HG02759 (cell line): ENCODE measurements around the gene LHB.

ENCODE experiments used
- ATAC-seq: cut with Tn5 transposase; IDR thresholded peaks from one replicate; pipeline ENCODE4 v1.9.1; 2021; ENCODE audit warnings: mild to moderate bottlenecking, moderate library complexity; ENCODE audit not compliant: unreplicated experiment

The LHB gene

DNA sequence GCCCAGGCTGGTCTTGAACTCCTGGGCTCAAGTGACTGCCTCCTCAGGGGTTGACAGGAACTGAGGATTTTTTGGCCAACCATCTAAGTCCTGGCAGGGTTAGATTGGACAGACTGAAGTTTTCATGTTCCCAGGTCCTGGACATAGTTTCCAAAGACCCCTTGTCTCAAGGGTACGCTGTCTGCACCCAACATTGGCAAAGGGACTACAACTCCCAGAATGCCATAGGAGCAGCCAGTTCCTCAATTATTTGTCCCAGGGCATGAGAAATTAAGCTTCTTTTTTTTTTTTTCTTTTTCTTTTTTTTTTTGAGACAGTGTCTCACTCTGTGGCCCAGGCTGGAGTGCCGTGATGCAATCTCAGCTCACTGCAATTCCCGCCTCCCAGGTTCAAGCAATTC lies 30.7 kb downstream of the LHB start:
- ATAC-seq = no peak

DNA sequence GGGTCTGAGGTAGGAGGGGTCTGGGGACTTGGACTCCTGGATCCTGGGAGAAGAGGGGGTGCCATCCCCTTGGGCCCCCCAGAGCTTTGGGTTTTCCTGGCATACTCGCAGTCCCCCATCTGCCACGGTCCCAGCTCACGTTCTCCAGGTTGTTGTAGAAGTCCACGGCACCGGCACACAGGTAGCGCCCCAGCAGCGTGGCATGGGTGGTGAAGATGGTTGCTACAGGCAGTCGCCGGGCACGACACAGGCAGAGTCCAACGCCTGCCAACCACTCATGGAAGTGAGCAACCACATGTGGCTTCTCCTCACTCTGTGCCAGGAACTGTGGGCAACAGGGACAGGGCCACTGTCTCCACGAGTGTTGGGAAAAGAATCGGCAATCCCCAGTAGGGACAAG lies 31.2 kb downstream of the LHB start:
- no peak for ATAC-seq

DNA sequence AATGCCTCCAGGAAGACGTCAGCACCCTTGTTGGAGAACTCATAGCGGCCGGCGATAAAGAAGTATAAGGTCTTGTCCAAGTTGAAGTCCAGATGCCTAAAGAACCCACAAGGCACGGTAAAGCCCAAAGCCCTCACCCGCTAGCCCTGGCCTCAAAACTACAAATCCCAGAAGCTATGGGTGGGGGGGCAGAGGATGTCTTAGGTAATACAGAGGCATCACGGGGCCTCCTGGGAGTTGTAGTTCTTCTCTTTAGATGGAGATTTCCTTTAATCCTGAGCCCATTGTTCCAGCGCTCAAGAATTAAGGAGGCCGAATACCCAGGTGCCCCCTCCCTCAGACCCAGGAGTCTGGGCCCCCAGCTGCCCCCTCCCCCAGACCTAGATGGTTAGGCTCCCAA lies 34.6 kb downstream of the LHB start:
- ATAC-seq = no peak

DNA sequence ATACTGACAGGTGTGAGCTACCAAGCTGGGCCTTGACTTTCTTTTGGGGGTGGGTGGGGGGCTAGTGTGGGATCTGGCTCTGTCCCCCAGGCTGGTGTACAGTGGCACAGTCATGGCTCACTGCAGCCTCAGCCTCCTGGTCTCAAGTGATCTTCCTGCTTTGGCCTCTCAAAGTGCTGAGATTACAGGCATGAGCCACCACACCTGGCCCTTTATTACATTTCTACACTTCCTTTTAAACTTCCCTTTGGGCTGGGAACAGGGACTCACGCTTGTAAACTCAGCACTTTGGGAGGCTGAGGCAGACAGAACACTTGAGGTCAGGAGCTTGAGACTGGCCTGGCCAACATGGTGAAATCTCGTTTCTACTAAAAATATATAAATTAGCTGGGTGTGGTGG lies 39.8 kb downstream of the LHB start:
- ATAC-seq = no peak

DNA sequence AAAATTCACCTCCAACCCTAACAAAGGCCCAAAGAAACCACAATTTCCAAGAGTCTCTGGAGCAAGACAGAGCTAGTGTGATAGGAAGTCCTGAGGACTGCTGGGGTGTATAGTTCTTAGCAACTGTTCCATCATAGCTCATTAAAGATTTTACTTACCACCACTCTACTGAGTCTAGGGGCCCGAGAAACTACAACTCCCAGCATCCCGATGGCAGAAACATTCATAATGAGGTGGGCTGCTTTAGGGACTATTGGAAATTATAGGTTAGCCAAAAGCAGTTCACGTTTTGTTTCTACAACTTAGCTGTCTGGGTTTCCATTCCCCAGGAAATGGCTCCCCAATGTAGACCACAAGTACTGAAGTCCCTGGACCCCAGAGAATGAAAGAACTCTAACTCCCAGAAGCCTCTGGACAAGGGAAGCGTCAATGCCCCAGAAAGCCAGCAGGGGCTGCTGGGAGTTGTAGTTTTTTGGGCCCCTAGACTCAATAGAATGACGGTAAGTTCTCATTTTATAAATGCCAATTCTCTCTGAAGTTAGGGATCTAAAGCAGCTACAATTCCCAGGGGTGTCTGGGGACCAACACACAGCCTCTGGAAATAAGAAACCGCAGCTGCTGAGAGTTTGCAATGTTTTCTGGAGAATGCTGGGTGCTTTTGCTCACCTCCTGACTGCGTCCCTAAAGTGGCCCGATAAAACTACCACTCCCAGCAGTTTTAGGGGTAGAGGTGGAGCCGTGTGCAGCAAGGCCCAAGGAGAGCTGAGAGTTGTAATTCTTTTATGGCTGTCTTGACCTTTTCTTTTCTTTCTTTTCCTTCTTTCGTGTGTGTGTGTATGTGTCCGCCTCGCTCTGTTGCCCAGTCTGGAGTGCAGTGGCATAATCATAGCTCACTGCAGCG lies 40.7 kb downstream of the LHB start:
- no peak for ATAC-seq

DNA sequence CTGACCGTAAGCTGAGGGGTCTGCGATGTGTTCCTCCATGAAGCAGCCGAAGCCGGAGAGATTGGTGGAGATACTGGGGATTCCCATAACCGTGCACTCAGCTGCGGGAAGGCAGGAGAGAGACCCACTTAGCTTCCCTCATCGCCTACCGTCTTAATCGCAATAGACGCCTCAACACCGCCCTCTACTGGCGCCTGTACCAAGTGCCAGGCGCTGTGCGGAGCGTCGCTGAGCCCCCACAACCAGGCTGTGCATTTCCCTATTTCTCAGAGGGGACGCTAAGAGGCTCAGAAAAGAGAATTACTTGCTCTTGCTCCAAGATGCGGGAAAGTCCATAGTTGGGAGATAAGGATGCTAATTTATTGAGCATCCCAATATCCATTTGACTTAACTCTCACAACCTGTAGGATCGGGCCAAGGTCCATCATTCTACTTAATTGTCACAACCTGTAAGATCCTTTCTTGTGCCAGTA lies 45.9 kb downstream of the LHB start:
- ATAC-seq = no peak

DNA sequence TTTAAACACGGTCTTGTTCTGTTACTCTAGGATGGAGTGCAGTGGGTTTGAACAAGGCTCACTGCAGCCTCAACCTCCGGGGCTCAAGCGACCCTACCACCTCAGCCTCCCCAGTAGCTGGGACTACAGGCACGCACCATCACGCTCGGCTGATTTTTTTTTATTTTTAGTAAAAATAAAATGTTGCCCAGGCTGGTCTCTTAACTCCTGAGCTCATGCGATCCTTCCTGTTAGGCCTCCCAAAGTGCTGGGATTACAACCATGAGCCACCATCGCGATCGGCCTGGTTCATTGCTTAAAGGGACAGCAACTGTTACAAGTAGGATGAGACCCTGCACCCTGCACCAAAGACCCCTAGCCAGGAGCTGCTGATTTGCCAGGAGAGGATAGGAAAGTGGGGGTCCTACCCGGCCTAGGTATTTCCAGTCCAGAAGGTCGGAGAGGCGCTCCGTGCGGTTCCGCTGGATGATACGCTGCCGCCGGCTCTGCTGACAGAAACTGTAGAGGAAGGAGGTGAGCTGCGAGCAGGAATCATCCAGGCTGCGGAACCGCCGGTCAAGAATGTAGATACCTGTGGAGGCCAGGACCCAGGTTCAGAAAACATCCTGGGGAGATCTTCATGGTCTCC lies 46.6 kb downstream of the LHB start:
- ATAC-seq = no peak

DNA sequence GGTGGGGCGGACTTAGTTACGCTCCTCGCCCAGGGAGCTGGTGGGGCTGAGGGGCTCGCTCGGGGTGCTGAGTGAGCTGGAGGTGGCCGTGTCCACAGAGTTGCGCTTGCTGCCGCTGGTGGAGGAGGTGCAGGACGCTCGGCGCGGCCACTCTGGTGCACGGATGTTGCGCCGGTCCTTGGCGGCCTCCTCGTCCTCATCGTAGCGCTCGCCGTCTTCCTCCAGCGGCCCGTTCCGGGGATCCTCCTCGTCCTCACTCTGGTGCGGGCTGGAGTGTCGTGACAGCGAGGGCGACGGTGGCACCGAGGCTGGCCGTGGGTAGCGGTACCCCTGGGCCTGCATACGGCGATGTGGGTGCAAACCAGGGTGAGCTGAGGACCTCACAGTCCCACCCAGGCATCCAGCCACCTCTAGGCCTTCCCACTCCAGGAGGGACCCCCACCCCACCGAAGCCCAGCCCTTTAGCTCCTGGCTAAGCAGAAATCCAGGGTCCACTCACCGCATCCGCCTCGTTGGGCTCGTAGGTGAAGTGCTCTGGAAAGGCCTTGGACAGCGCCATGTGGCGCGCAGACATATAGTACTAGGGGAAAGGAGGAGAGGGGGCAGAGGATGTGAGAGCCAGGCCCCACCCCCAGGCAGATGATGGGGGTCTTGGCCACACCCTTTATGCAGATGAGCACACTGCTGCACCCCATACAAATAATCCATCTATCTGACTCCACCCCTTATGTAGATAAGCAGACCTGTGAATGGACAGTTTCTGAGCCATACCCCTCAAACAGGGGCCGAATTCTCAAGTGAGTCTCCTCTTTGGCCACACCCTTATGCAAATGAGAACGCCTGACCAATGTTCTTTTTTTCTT lies 47.4 kb downstream of the LHB start:
- ATAC-seq = no peak

DNA sequence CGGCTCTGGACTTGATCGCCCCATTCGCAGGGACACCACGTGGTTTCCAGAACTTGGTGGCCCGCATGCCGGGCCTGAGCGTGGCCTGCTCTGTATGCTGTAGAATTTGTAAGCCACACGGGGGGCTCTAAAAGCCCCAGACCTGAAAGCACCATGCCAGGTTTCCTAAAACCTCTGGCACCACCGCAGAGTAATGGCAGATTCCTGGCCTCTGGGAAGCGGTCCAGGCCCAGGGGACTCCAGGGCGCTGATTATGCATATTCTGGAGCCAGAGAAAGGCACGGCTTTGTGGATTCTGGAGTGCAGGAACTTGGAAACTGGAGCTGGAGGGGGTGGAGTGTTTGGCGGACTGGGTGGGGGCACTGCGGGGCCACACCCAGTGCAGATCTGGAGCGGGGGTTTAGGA lies 48.1 kb downstream of the LHB start:
- ATAC-seq = no peak

DNA sequence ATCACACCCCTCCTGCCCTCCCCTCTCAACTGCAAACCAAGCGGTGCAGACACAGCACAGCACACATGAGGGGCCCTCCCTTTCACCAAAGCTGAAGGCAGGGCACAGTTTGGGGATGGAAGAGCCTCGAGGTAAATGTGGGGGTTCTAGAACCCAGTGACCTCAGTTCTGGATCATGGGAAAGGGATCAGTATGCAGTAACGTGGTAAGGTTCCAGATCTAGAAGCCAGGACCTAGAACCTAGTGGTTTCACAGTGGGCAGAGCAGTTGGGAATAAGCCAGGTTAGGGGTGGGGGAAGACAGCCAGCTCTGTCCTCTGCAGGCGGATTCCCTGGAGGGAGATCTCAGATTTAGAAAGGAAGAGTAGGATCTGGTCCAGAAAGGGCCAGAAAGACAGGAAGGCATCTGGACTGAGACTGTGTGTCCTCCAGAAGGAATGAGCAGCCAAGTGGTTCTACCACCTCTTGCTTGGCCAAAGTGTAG lies 48.7 kb downstream of the LHB start:
- no peak for ATAC-seq

DNA sequence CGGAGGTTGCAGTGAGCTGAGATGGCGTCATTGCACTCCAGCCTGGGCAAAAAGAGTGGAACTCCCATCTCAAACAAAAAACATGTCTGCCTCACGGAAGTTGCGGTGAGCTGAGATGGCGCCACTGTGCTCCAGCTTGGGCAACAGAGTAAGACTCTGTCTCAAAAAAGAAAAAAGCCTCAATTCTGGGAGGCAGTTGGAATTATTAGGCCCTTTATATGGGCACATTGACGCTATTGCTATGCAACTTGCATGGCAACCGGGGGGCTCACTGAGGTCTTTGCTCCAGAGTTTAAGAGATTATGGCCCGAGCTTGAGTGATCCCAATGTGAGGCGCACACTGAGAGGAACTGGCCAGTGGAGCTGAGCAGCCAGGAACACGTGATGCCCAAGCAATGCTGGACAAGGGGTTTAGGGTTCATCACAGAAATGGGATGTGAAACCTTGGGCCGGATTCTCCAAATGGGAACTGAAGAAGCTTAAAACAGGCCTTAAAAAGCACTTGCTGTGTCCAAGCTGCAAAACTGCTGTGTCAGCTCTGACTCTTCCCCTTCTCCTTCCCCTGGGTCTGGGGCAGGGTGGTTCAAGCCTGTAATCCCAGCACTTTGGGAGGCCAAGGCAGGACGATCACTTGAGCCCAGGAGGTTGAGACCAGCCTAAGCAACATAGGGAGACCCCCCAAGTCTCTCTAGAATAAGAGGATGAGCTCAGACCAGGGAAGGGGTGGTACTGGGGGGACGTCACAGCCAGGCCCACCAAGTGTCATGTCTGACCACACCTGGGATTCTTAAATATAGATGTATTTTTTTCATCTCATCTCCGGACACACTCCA lies 49.3 kb downstream of the LHB start:
- no peak for ATAC-seq

DNA sequence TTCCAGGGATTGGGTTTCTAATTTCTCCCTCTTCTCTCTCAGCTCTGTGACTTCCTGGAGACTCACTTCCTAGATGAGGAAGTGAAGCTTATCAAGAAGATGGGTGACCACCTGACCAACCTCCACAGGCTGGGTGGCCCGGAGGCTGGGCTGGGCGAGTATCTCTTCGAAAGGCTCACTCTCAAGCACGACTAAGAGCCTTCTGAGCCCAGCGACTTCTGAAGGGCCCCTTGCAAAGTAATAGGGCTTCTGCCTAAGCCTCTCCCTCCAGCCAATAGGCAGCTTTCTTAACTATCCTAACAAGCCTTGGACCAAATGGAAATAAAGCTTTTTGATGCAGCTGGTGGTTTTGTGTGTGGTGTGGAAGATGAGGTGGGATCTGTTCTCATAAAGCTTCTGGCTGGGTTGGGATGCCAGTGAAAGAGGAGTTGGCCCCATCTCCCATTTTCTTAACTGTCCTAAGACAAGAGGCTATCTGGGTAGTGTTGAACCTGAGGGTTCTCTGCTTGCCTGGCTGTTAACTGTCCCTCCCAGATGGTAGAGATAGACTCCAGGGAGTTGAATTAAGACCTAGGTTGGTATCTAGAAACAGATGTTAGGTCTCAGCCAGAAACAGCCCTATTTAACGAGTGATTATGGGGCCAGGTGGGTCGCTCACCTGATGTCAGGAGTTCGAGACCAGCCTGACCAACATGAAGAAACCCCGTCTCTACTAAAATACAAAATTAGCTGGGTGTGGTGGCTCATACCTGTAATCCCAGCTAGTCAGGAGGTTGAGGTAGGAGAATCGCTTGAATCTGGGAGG lies 50.1 kb downstream of the LHB start:
- no peak for ATAC-seq
